BLaER1 treated with 17β-estradiol and CSF1 and Interleukin-3, amounts not matched to agents 10 nM and 100 nM (cell line): ENCODE results near the gene FSTL4.
"Not testable (repeated sequence)": the region's sequence is repeated elsewhere in the genome, so short reads cannot be mapped to it uniquely, and the experiment has no call there.

Experiments
- H3K27ac ChIP-seq, 11 experiments: shearing (Covaris generic); formaldehyde crosslinking; 2 replicates each; pipeline ENCODE4 v1.8.1; 2022
- H3K27me3 ChIP-seq, 11 experiments: shearing (Covaris generic); formaldehyde crosslinking; 2 replicates each; pipeline ENCODE4 v1.8.1; 2022
- H3K36me3 ChIP-seq, 11 experiments: shearing (Covaris generic); formaldehyde crosslinking; 2 replicates each; pipeline ENCODE4 v1.8.1; 2022
- H3K4me1 ChIP-seq, 10 experiments: shearing (Covaris generic); formaldehyde crosslinking; 2 replicates each; pipeline ENCODE4 v1.8.1; 2022
- H3K4me2 ChIP-seq, 11 experiments: shearing (Covaris generic); formaldehyde crosslinking; 2 replicates each; pipeline ENCODE4 v1.8.1; 2022
- H3K4me3 ChIP-seq, 10 experiments: shearing (Covaris generic); formaldehyde crosslinking; 2 replicates each; pipeline ENCODE4 v1.8.1; 2022
- H3K9ac ChIP-seq, 11 experiments: shearing (Covaris generic); formaldehyde crosslinking; 2 replicates each; pipeline ENCODE4 v1.8.1; 2022
- H3K9me3 ChIP-seq, 11 experiments: shearing (Covaris generic); formaldehyde crosslinking; replicated peaks in 1 of 11; 2 replicates each; pipeline ENCODE4 v1.8.1; 2022
- H4K20me1 ChIP-seq, 11 experiments: shearing (Covaris generic); formaldehyde crosslinking; 2 replicates each; pipeline ENCODE4 v1.8.1; 2022
- Cebpa-rat ChIP-seq, 11 experiments: shearing (Covaris generic); IDR thresholded peaks; 2 replicates each; pipeline ENCODE4 v1.8.1; 2022

FSTL4 gene

DNA sequence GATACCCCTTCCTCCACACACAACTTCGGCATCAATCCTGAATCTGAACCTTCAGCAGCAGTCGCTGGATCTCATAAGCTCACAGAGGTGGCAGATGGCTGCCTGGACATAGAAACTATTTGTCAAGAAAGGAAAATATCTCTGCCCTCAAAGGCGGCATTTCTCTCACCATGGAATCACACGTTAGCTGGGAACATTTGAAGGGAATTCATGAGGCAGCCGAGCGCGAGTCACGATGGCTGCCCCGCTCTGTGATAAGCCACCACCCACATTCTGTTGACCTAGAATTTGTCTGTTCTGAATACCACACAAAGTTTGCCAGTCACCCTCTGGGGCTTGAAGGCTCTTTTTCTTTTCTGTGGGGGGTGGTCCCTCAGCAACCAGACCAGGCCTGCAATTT lies 157.9 kb downstream of the FSTL4 start:
- Histone ChIP-seq H3K27me3 (no peaks in the 10 kb centered on the region), H3K4me1 (peaks cover 0 to 12% (median 8%) of the 10 kb centered on the region in 10 experiments; a peak in 9 of 20 replicates), H3K4me3 (no peak overlapping the region), H3K9ac (no peak overlapping the region), H3K27ac (no peak overlapping the region), H4K20me1 (no peaks in the 10 kb centered on the region), H3K36me3 (no peaks in the 10 kb centered on the region), H3K4me2 (no peak overlapping the region), H3K9me3 (no peaks in the 10 kb centered on the region)
- no peak for TF ChIP-seq Cebpa-rat (IDR thresholded peaks at IDR 0.05)

DNA sequence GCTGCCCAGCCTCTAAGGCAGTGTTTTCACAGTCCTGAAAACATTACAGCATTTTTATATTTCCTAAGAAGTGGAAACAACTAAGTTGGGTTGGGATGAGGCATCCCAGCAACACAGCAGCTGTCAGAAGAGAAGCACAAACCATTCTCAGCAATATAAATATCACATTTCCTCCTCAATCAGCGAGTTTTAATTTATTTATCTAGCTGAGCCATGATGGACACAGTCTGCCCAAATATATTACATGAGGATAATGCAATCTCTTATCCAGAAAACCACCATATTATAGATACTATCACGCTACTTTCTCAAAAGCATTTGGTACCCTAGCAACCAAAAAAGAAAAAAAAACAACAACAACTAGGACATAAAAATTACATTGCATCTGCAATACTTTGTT lies 158.5 kb downstream of the FSTL4 start:
- TF ChIP-seq Cebpa-rat (IDR thresholded peaks at IDR 0.05), result no peak
- Histone ChIP-seq H3K9ac (no peak overlapping the region), H3K36me3 (no peaks in the 10 kb centered on the region), H3K27ac (no peak overlapping the region), H3K4me1 (peaks cover 0 to 12% (median 8%) of the 10 kb centered on the region in 10 experiments; a peak in 8 of 20 replicates), H3K27me3 (no peaks in the 10 kb centered on the region), H4K20me1 (no peaks in the 10 kb centered on the region), H3K4me2 (no peak overlapping the region), H3K4me3 (no peak overlapping the region), H3K9me3 (no peaks in the 10 kb centered on the region)

DNA sequence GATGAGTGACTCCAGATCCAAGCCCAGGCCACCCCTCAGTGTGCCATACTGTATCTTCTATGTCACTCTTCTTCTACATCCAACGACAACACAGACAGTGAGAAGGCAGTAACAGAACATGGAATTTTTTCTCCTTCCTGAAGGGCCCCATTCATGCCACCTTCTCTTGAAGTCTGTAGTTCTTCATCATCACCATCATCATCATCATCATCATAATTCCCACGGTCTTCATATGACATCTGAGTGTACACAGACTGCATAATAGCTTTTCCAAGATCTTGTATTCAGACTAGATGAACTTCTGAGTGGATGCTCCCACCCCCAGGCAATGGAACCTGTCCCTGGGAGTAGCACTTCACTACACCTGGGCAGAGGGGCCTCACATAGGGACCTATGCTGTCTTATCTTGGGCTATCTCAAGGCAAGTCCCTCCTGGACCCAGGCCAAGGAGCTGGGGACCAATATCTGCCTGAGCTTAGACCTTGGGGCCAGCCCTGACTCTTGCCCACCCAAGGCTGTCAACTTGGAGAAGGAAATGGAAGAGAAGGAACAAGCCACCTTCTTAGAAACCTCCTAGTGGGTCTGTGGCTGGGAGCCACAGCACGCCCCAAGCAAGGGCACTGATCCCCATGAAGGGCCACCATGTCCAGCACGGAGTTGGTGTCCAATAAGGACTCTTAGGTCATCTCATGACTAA lies 159.1 kb downstream of the FSTL4 start:
- Histone ChIP-seq H4K20me1 (no peaks in the 10 kb centered on the region), H3K9ac (no peak overlapping the region), H3K27ac (no peak overlapping the region), H3K9me3 (no peaks in the 10 kb centered on the region), H3K36me3 (no peaks in the 10 kb centered on the region), H3K4me1 (peaks cover 0 to 12% (median 8%) of the 10 kb centered on the region in 10 experiments; a peak in 8 of 20 replicates), H3K27me3 (no peaks in the 10 kb centered on the region), H3K4me3 (no peak overlapping the region), H3K4me2 (no peak overlapping the region)
- TF ChIP-seq Cebpa-rat (IDR thresholded peaks at IDR 0.05), result no peak

DNA sequence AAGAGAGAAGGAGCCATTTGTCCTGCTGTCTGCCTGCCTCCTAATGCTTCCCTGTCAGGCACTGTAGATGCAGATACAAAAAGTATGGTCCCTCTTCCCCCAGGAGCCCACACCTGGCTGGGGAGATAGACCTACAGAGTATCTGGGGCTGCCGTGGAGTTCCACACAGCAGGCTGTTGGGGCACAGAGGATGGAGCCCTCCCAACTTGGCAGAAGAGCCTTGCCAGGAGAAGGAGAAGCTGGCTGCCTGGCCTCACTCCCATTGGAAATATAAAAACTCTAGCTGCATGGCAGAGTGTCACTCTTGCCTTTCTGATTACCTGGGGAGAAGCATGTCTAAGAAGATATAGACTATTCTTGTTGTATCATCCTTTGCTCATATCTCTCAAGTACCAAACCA lies 160.4 kb downstream of the FSTL4 start:
- H4K20me1 ChIP-seq, result no peaks in the 10 kb centered on the region
- H3K9ac ChIP-seq, result no peak overlapping the region
- no peak overlapping the region for H3K4me3 ChIP-seq
- H3K36me3 ChIP-seq, result no peaks in the 10 kb centered on the region
- H3K4me2 ChIP-seq, result no peak overlapping the region
- no peak overlapping the region for H3K27ac ChIP-seq
- no peaks in the 10 kb centered on the region for H3K27me3 ChIP-seq
- peaks cover 0 to 12% (median 8%) of the 10 kb centered on the region in 10 experiments; a peak in 8 of 20 replicates for H3K4me1 ChIP-seq
- H3K9me3 ChIP-seq, result no peaks in the 10 kb centered on the region
- no peak for TF ChIP-seq Cebpa-rat (IDR thresholded peaks at IDR 0.05)

DNA sequence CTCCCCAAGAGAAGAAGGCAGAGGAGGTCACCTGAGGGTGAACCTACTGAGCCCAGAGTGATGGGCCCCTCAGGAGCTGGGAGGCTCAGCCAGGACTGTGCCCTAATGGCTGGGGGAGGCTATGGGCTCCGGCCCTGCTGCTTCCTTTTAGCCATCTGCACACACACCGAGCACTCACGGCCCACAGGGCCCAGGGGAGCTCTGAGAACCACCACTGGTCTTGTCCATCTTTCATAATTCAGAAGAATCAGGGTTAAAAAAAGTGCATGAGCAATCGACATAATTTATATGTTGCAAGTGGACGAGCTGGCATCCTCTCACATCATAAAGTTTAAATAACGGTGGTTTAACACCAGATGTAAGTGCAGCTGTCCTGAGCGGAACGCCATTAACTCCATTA lies 162.1 kb downstream of the FSTL4 start:
- no peaks in the 10 kb centered on the region for H4K20me1 ChIP-seq
- peak overlapping the region in 1 of 11 experiments; percentile 22; a peak in 1 of 22 replicates for H3K27ac ChIP-seq
- no peaks in the 10 kb centered on the region for H3K27me3 ChIP-seq
- H3K4me3 ChIP-seq, result no peak overlapping the region
- no peaks in the 10 kb centered on the region for H3K36me3 ChIP-seq
- H3K9me3 ChIP-seq, result no peaks in the 10 kb centered on the region
- no peak for TF ChIP-seq Cebpa-rat (IDR thresholded peaks at IDR 0.05)
- H3K9ac ChIP-seq, result no peak overlapping the region
- H3K4me1 ChIP-seq, result peaks cover 0 to 12% (median 8%) of the 10 kb centered on the region in 10 experiments; a peak in 8 of 20 replicates
- peak overlapping the region in 7 of 11 experiments; percentile 6 to 46 (median 32); a peak in 12 of 22 replicates for H3K4me2 ChIP-seq

DNA sequence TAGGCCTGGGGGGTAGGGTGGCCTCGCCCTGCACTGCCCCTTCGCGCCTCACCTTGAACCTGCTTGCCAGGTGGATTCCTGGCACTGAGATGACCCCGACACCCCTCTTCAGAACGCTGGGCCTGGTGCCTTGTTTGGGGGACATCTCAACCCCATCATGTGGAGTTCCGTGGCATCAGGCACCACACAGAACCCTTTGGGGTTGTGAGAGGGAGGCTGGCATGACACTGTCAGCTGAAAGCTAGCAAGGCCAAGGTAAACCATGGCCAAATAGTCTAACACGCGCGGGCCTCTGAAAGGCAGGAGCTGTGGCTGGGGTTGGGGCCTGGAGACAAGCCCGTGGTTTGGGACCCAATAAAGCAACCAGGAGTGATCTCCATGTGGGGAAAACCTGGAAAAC lies 163.2 kb downstream of the FSTL4 start:
- H3K4me1 ChIP-seq, result peaks cover 0 to 12% (median 8%) of the 10 kb centered on the region in 10 experiments; a peak in 8 of 20 replicates
- no peak overlapping the region for H3K9ac ChIP-seq
- no peaks in the 10 kb centered on the region for H4K20me1 ChIP-seq
- no peak overlapping the region for H3K4me2 ChIP-seq
- H3K36me3 ChIP-seq, result no peaks in the 10 kb centered on the region
- H3K27me3 ChIP-seq, result no peaks in the 10 kb centered on the region
- no peaks in the 10 kb centered on the region for H3K9me3 ChIP-seq
- TF ChIP-seq Cebpa-rat (IDR thresholded peaks at IDR 0.05), result no peak
- H3K27ac ChIP-seq, result 0 out of 22 replicates have a peak overlapping the region, but pooled peaks of 1 of the 11 experiments have one; percentile 22
- H3K4me3 ChIP-seq, result no peak overlapping the region

DNA sequence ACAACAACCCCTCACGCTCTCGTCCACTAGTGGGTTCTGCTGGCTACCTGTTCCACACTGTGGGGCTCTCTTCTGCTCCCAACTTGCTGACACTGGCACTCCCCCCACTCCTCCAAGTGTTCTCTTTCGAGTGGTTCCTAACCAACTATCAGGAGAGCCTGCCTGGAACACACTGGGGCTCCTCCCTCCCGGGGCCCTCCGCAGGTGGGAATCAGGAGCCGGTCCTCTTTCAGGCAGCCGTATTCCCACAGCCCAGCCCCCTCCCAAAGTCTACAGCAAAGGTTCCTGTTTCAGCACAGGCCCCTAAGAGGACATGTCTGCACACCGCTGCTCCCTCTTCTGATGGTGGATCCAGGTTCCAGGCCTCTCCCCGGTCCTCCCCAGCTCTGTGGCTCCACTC lies 165.9 kb downstream of the FSTL4 start:
- no peak for TF ChIP-seq Cebpa-rat (IDR thresholded peaks at IDR 0.05)
- H3K9me3 ChIP-seq, result no peaks in the 10 kb centered on the region

DNA sequence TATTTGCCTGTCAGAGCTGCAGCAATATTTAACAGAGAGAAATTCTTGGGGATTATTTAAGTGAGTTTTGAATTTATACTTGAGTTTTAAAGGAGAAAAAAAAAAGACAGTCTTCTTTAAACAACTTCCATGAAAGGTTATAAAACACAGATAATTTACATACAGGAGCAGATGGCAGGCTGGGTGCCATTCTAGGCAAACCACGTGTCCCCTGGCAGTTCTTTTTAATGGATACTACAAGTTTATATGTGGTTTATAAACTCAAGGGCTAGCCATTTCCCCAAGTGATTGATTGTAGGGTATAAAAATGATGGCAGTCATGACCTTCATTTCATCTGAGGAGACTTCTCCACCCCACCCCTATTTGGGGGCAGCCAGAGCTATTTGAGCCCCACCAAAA lies 166.6 kb downstream of the FSTL4 start:
- Histone ChIP-seq H3K4me1 (peaks cover 0 to 10% (median 8%) of the 10 kb centered on the region in 10 experiments; a peak in 8 of 20 replicates), H3K27me3 (no peaks in the 10 kb centered on the region), H3K36me3 (no peaks in the 10 kb centered on the region), H3K4me3 (no peak overlapping the region), H4K20me1 (no peaks in the 10 kb centered on the region), H3K9ac (no peak overlapping the region), H3K4me2 (no peak overlapping the region), H3K9me3 (no peaks in the 10 kb centered on the region), H3K27ac (no peak overlapping the region)
- no peak for TF ChIP-seq Cebpa-rat (IDR thresholded peaks at IDR 0.05)

More for the DNA sequence above, 165.9 kb downstream of the FSTL4 start:
- H4K20me1 ChIP-seq, result no peaks in the 10 kb centered on the region
- H3K4me2 ChIP-seq, result no peak overlapping the region
- no peak overlapping the region for H3K9ac ChIP-seq
- no peak overlapping the region for H3K4me3 ChIP-seq
- H3K27ac ChIP-seq, result no peak overlapping the region
- H3K36me3 ChIP-seq, result no peaks in the 10 kb centered on the region
- peaks cover 0 to 12% (median 8%) of the 10 kb centered on the region in 10 experiments; a peak in 8 of 20 replicates for H3K4me1 ChIP-seq
- H3K27me3 ChIP-seq, result no peaks in the 10 kb centered on the region

DNA sequence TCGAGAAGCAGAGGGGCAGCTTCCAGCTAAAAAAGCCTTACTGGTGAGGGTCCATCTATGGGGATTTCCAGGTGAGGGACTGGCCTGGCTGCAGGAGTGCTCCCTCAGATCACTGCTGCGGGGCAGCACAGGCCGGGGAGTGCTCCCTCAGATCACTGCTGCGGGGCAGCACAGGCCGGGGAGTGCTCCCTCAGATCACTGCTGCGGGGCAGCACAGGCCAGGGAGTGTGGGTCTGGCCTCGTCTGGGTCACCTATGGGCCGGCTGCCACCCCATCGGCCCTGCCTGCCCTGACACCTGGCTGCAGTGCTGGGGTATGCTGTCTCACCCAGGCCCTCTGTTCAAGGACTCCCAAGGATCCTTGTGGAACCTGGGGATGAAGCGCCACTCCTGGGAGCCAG lies 167.1 kb downstream of the FSTL4 start:
- not testable (repeated sequence) for H3K9ac ChIP-seq, H3K9me3 ChIP-seq, H3K36me3 ChIP-seq, H3K4me1 ChIP-seq, H3K4me3 ChIP-seq, H4K20me1 ChIP-seq, H3K4me2 ChIP-seq, H3K27me3 ChIP-seq, H3K27ac ChIP-seq

DNA sequence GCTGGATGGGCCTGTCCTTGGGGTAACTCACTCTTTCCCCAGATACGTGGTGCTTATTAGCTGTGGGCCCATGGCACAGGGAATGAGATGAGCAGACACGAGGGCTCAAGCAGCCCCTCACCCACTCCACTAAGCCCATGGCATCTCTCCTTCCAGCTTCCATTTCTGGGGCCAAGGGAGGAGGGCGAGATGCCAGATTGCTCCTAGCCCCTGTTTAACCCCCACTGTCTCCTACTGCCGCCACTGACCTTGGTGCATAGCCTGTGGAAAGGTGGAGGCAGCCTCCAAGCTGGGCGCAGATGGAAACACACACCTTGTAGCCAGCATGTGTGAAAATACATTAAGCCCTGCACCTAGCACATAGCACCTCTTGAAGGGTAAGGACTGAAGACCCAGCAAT lies 167.6 kb downstream of the FSTL4 start:
- Histone ChIP-seq H3K36me3 (no peaks in the 10 kb centered on the region), H3K4me1 (0 out of 20 replicates have a peak, but pooled peaks cover 0 to under 1% (median 0%) of the 10 kb centered on the region in 10 experiments), H3K9ac (no peak overlapping the region), H3K27ac (no peak overlapping the region), H3K4me3 (no peak overlapping the region), H4K20me1 (no peaks in the 10 kb centered on the region), H3K27me3 (no peaks in the 10 kb centered on the region), H3K9me3 (no peaks in the 10 kb centered on the region), H3K4me2 (no peak overlapping the region)
- no peak for TF ChIP-seq Cebpa-rat (IDR thresholded peaks at IDR 0.05)
